ENCODE measurements around the gene ANAPC13.

The ANAPC13 gene

DNA sequence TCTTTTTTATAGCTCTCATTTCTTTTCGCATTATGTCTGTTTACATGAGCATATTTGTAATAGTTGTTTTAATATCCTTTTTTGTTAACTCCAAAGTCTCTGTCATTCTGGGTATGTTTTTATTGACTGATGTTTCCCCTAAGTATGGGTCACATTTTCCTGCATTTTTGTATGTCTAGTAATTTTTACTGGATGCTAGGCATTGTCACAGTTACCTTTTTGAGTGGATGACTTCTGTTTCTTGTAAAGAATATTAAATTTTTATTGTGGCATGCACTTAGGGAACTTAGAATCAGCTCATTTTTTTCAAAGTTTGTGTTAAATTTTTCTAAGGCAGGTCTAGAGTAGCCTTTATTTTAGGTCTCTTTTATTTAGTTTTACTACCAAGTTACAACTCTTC, 40.7 kb downstream of the ANAPC13 start:
- H3K4me1 ChIP-seq (ENCODE audit: control insufficient read depth in 1 of 2, insufficient read depth in 1 of 2, low read depth in 1 of 2, low read length in 1 of 2) = no peaks in the 10 kb centered on the region
- H3K36me3 ChIP-seq = no peaks in the 10 kb centered on the region
- H3K27ac ChIP-seq = no peak overlapping the region
- no peaks in the 10 kb centered on the region for H3K9me3 ChIP-seq
- TF ChIP-seq, protein P1, sequence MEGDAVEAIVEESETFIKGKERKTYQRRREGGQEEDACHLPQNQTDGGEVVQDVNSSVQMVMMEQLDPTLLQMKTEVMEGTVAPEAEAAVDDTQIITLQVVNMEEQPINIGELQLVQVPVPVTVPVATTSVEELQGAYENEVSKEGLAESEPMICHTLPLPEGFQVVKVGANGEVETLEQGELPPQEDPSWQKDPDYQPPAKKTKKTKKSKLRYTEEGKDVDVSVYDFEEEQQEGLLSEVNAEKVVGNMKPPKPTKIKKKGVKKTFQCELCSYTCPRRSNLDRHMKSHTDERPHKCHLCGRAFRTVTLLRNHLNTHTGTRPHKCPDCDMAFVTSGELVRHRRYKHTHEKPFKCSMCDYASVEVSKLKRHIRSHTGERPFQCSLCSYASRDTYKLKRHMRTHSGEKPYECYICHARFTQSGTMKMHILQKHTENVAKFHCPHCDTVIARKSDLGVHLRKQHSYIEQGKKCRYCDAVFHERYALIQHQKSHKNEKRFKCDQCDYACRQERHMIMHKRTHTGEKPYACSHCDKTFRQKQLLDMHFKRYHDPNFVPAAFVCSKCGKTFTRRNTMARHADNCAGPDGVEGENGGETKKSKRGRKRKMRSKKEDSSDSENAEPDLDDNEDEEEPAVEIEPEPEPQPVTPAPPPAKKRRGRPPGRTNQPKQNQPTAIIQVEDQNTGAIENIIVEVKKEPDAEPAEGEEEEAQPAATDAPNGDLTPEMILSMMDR (IDR thresholded peaks at IDR 0.05) = no peak
- no peak overlapping the region for H3K4me3 ChIP-seq (ENCODE audit: low read depth in 1 of 2, low read length in 1 of 2)
- peaks cover 4% of the 10 kb centered on the region for H3K27me3 ChIP-seq

GRCh38 chr3:134441821-134442220, 44.0 kb downstream of the ANAPC13 start:
- Histone ChIP-seq H3K9me3 (no peaks in the 10 kb centered on the region), H3K4me1 (ENCODE audit: control insufficient read depth in 1 of 2, insufficient read depth in 1 of 2, low read depth in 1 of 2, low read length in 1 of 2) (no peaks in the 10 kb centered on the region), H3K27me3 (peaks cover 22% of the 10 kb centered on the region), H3K4me3 (ENCODE audit: low read depth in 1 of 2, low read length in 1 of 2) (no peak overlapping the region), H3K27ac (no peak overlapping the region), H3K36me3 (no peaks in the 10 kb centered on the region)
- TF ChIP-seq, protein P1 (IDR thresholded peaks at IDR 0.05) = no peak

- Histone ChIP-seq H3K36me3 (no peaks in the 10 kb centered on the region), H3K27ac (no peak overlapping the region), H3K4me3 (ENCODE audit: low read depth in 1 of 2, low read length in 1 of 2) (no peak overlapping the region), H3K9me3 (no peaks in the 10 kb centered on the region), H3K4me1 (ENCODE audit: control insufficient read depth in 1 of 2, insufficient read depth in 1 of 2, low read depth in 1 of 2, low read length in 1 of 2) (no peaks in the 10 kb centered on the region), H3K27me3 (peaks cover 22% of the 10 kb centered on the region)
- TF ChIP-seq, protein P1 (IDR thresholded peaks at IDR 0.05) = no peak
These were observed 44.5 kb downstream of the ANAPC13 start for GRCh38 chr3:134441321-134441720.

DNA sequence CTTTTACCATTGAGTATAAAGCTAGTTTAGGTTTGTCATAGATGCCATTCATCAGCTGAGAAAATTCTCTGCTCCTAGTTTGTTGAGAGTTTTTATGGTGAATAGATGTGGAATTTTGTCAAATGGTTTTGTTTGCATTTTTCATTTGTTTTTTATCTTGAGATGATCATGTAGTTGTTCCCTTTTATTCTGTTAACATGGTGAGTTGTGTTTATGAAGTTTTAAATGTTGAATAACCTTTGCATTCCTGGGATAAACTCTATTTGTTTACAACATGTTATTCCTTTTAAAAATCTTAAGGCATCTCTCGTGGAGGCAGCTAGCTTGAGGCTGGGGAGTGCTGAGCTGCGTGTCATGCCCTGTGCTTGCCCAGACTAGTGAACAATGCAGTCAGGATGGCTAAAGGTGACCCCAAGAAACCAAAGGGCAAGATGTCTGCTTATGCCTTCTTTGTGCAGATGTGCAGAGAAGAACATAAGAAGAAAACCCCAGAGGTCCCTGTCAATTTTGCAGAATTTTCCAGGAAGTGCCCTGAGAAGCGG, 48.5 kb downstream of the ANAPC13 start:
- no peaks in the 10 kb centered on the region for H3K4me1 ChIP-seq (ENCODE audit: control insufficient read depth in 1 of 2, insufficient read depth in 1 of 2, low read depth in 1 of 2, low read length in 1 of 2)
- no peaks in the 10 kb centered on the region for H3K9me3 ChIP-seq
- H3K27me3 ChIP-seq = peaks cover 32% of the 10 kb centered on the region
- TF ChIP-seq, protein P1 (IDR thresholded peaks at IDR 0.05) = no peak
- no peaks in the 10 kb centered on the region for H3K36me3 ChIP-seq
- H3K4me3 ChIP-seq (ENCODE audit: low read depth in 1 of 2, low read length in 1 of 2) = no peak overlapping the region
- H3K27ac ChIP-seq = no peak overlapping the region

DNA sequence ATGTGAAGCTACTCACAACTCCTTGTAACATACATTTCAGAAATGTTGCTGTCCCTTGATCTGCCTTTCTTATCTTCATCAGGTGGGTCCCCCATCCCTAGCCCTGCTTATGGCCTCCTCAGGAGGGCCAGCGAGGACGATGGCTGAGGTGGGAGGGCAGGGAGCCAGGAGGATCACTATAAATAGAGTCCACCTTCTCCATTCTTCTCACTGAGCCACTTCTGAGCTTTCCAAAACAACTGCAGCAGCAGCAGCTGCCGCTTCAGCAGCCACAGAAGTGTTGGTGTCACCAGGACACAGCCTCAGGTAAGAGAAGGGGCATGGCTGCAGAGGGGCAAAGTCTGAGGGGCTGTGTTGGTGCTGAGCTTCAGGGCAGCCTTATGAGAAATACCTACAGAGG, 53.5 kb downstream of the ANAPC13 start:
- no peak overlapping the region for H3K4me3 ChIP-seq (ENCODE audit: low read depth in 1 of 2, low read length in 1 of 2)
- no peak overlapping the region for H3K27ac ChIP-seq
- H3K36me3 ChIP-seq = no peaks in the 10 kb centered on the region
- H3K9me3 ChIP-seq = no peaks in the 10 kb centered on the region
- no peaks in the 10 kb centered on the region for H3K4me1 ChIP-seq (ENCODE audit: control insufficient read depth in 1 of 2, insufficient read depth in 1 of 2, low read depth in 1 of 2, low read length in 1 of 2)
- H3K27me3 ChIP-seq = peaks cover 30% of the 10 kb centered on the region
- TF ChIP-seq, protein P1 (IDR thresholded peaks at IDR 0.05) = no peak
